IPS-NIHi11 (cell line): ENCODE measurements around the gene SPAG16.

Experiments used
- DNase-seq: peaks from one replicate; pipeline ENCODE4 v3.0.0; 2012; ENCODE audit warnings: mixed read lengths, low spot score

The SPAG16 gene

GRCh38 chr2:214169736-214170135 lies 885.5 kb downstream of the SPAG16 start:
- DNase-seq: no peak

- DNase-seq: no peak
Observed at GRCh38 chr2:214174563-214174962, 890.3 kb downstream of the SPAG16 start.

GRCh38 chr2:214180071-214180470 lies 895.8 kb downstream of the SPAG16 start:
- DNase-seq: no peak

- DNase-seq: no peak
Observed at GRCh38 chr2:214180686-214181085, 896.4 kb downstream of the SPAG16 start.

- DNase-seq: no peak
Observed at GRCh38 chr2:214184461-214184860, 900.2 kb downstream of the SPAG16 start.

- no peak for DNase-seq
Observed at GRCh38 chr2:214185546-214185945, 901.3 kb downstream of the SPAG16 start.

GRCh38 chr2:214192711-214193110 lies 908.4 kb downstream of the SPAG16 start:
- DNase-seq: no peak

- no peak for DNase-seq
Observed at GRCh38 chr2:214193943-214194342, 909.7 kb downstream of the SPAG16 start.

GRCh38 chr2:214196260-214196659 lies 912.0 kb downstream of the SPAG16 start:
- DNase-seq: no peak

GRCh38 chr2:214201892-214202291 lies 917.6 kb downstream of the SPAG16 start:
- DNase-seq: no peak

- no peak for DNase-seq
Observed at GRCh38 chr2:214203214-214203613, 919.0 kb downstream of the SPAG16 start.

GRCh38 chr2:214203744-214204289 lies 919.6 kb downstream of the SPAG16 start:
- no peak for DNase-seq

- no peak for DNase-seq
Observed at GRCh38 chr2:214215107-214215506, 930.8 kb downstream of the SPAG16 start.

- peak; percentile 22 for DNase-seq
Observed at GRCh38 chr2:214217136-214217535, 932.9 kb downstream of the SPAG16 start.

GRCh38 chr2:214217599-214217998 lies 933.3 kb downstream of the SPAG16 start:
- DNase-seq: peak; percentile 25

- no peak for DNase-seq
Observed at GRCh38 chr2:214220251-214220650, 936.0 kb downstream of the SPAG16 start.

- no peak for DNase-seq
Observed at GRCh38 chr2:214226061-214226460, 941.8 kb downstream of the SPAG16 start.

GRCh38 chr2:214232271-214232670 lies 948.0 kb downstream of the SPAG16 start:
- no peak for DNase-seq

- no peak for DNase-seq
Observed at GRCh38 chr2:214233164-214233563, 948.9 kb downstream of the SPAG16 start.

- DNase-seq: no peak
Observed at GRCh38 chr2:214242797-214243196, 958.5 kb downstream of the SPAG16 start.

GRCh38 chr2:214244847-214245246 lies 960.6 kb downstream of the SPAG16 start:
- peak; percentile 13 for DNase-seq

- DNase-seq: no peak
Observed at GRCh38 chr2:214246417-214246816, 962.2 kb downstream of the SPAG16 start.

- DNase-seq: no peak
Observed at GRCh38 chr2:214247531-214247930, 963.3 kb downstream of the SPAG16 start.

- DNase-seq: no peak
Observed at GRCh38 chr2:214255046-214255445, 970.8 kb downstream of the SPAG16 start.

GRCh38 chr2:214261683-214262082 lies 977.4 kb downstream of the SPAG16 start:
- no peak for DNase-seq
